GM23248 (cell line): Measurements from ENCODE around the gene CNPY3.

Experiments used
- EZH2 ChIP-seq: fragments of 200-600 bp; sonication (generic); IDR thresholded peaks from 2 replicates; pipeline ENCODE4 v1.6.1; 2018; ENCODE audit warnings: antibody characterized with exemption, mild to moderate bottlenecking; ENCODE audit not compliant: insufficient read depth, poor library complexity, severe bottlenecking
- EZH2phosphoT487 ChIP-seq: fragments of 200-600 bp; sonication (generic); IDR thresholded peaks from 2 replicates; pipeline ENCODE4 v1.6.1; 2018; ENCODE audit warnings: antibody characterized with exemption, moderate library complexity, mild to moderate bottlenecking, low read depth; ENCODE audit not compliant: insufficient read depth

GRCh38 chr6:42978839-42979522 lies 49.7 kb downstream of the CNPY3 start, which contains the start of gene PEX6:
- TF ChIP-seq EZH2, result no peak
- no peak for TF ChIP-seq EZH2phosphoT487
